Measurements from ENCODE around the gene MSI2.

Gene MSI2

GRCh38 chr17:57666201-57666870, 410.0 kb downstream of the MSI2 start:
- TF ChIP-seq CTCF (conservative IDR thresholded peaks at IDR 0.05; ENCODE audit: low read depth, low read length), result no peak
- H3K4me3 ChIP-seq (ENCODE audit: low read depth, low read length), result no peak overlapping the region
- DNase-seq (ENCODE audit: low read depth), result no peak

- no peak overlapping the region for H3K4me3 ChIP-seq (ENCODE audit: low read depth, low read length)
- no peak for DNase-seq (ENCODE audit: low read depth)
- no peak for TF ChIP-seq CTCF (conservative IDR thresholded peaks at IDR 0.05; ENCODE audit: low read depth, low read length)
Measured at GRCh38 chr17:57666946-57667345, 410.6 kb downstream of the MSI2 start.

DNA sequence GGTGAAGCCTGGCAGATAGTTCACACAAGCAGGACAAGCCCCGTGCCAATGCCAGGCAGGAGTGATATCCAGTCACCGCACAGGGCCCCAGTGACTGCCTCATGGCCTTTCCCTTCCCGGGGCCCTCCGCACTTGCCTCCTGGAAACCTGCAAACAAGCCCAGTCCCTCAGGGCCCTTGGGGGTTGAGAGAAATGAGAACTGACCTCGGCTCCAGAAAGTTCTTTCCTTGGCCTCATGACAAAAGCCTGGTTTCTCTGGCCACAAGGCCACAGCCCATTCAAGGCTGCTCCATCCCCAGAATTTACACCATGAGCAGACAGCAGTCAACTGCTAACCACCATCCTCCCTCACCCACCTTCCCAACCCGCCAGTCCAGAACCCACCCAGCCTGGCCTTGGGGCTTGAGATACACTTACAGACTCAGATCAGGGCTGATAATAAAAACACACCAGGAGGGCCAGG, 411.2 kb downstream of the MSI2 start:
- no peak for TF ChIP-seq CTCF (conservative IDR thresholded peaks at IDR 0.05; ENCODE audit: low read depth, low read length)
- no peak for DNase-seq (ENCODE audit: low read depth)

DNA sequence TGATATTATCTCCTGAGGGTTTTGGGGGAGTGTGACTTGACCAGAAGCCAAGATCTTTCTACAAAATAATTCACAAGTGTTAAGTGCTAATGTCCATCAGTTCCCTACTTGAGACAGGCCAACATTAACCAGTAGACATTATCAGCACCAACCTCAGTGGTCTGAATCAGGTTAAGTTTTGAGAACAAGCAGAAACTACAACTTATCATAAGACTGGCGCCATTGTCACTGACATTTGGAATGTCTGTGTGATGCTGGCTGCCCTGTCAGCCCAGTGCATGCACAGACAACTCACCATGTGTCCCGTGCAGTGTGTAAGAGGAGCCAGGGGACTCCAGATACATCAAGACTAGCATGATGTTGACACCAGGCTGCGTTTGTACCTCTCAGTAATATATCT, 412.0 kb downstream of the MSI2 start:
- H3K4me3 ChIP-seq (ENCODE audit: low read depth, low read length), result no peak overlapping the region
- DNase-seq (ENCODE audit: low read depth), result no peak
- TF ChIP-seq CTCF (conservative IDR thresholded peaks at IDR 0.05; ENCODE audit: low read depth, low read length), result no peak

More for the DNA sequence above, 411.2 kb downstream of the MSI2 start:
- H3K4me3 ChIP-seq (ENCODE audit: low read depth, low read length), result no peak overlapping the region

DNA sequence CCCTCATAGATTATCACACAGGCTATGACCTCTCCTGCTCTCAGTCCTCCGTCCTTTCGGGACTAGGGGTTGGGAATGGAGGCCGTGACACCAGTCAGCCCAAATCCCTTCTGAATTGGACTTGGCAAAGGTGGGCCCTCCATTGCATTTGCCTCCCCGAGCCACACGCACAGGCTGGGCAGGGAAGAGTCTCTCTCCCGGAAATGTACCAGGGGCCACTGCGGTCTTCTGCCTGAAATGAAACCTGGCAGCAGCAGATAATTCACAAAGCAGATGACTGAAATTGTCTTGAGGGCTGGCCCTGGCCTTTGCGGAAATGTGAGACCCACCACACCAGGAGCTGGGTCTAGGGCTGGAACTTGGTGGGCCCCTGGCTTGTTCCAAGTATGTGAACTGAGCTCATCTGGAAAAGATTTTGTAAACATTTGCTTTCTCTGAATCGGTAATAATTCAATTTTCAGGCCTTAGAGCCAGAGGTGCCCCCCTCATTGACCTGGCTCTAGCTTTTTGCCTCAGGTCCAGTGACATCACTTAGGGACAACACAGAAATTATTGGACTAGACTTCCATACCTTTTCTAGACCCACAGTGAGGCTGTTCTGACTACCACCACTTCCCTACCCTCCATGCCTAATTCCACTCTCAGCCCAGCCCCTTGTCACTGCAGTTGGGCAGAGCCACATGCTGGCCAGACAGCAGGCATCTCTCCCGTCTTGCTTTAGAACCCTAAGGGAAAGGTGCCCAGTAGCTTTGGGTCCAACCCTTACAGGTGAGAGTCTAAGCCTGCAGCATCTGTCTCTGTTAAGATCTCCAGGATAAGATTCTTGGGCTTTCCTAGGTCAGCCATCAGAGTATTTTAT, 413.6 kb downstream of the MSI2 start:
- H3K4me3 ChIP-seq (ENCODE audit: low read depth, low read length), result no peak overlapping the region
- DNase-seq (ENCODE audit: low read depth), result no peak
- TF ChIP-seq CTCF (conservative IDR thresholded peaks at IDR 0.05; ENCODE audit: low read depth, low read length), result no peak

GRCh38 chr17:57670769-57671569, 414.6 kb downstream of the MSI2 start:
- no peak for TF ChIP-seq CTCF (conservative IDR thresholded peaks at IDR 0.05; ENCODE audit: low read depth, low read length)
- no peak overlapping the region for H3K4me3 ChIP-seq (ENCODE audit: low read depth, low read length)
- DNase-seq (ENCODE audit: low read depth), result no peak

Data from choroid plexus epithelial cell (primary cell).